Keratinocyte (primary cell): ENCODE data around the gene SPATA9. TPM values are rescaled to one million over a fixed set of nuclear protein-coding genes. Genes with fewer than 3 reads are reported as not detected.

ENCODE experiments used
- DNase-seq: peaks from one replicate; pipeline ENCODE4 v3.0.0-alpha.2; 2011; ENCODE audit warnings: low read depth, missing footprints, low spot score
- FAIRE-seq: peaks from 2 replicates; lab custom pipeline; 2011; peaks lifted over from hg19 to GRCh38; lab: Jason Lieb, UNC
- H2AFZ ChIP-seq: 2 replicates; pipeline ENCODE4 v1.6.0; 2012; ENCODE audit warnings: low read length, control low read depth, inconsistent platforms; ENCODE audit not compliant: control insufficient read depth
- H3K27ac ChIP-seq: 2 replicates; pipeline ENCODE4 v1.5.1; 2011; ENCODE audit warnings: low read length; ENCODE audit not compliant: control insufficient read depth, insufficient read depth
- H3K27me3 ChIP-seq: 3 replicates; pipeline ENCODE4 v1.6.0; 2011; ENCODE audit warnings: low read length; ENCODE audit not compliant: control insufficient read depth, insufficient read depth; ENCODE audit errors: extremely low read depth
- H3K36me3 ChIP-seq, 2 experiments: 2 replicates in 1 of 2; 3 replicates in 1 of 2; pipeline ENCODE4 v1.5.1; 2011; ENCODE audit warnings: low read length in 2 of 2, mild to moderate bottlenecking in 1 of 2; ENCODE audit not compliant: control insufficient read depth in 2 of 2, insufficient read depth in 2 of 2; ENCODE audit errors: extremely low read depth in 1 of 2
- H3K4me1 ChIP-seq: 3 replicates; pipeline ENCODE4 v1.5.1; 2011; ENCODE audit warnings: low read length; ENCODE audit not compliant: control insufficient read depth, insufficient read depth; ENCODE audit errors: extremely low read depth
- H3K4me2 ChIP-seq: 3 replicates; pipeline ENCODE4 v1.6.0; 2011; ENCODE audit warnings: low read depth, low read length; ENCODE audit not compliant: control insufficient read depth, insufficient read depth; ENCODE audit errors: extremely low read depth
- H3K4me3 ChIP-seq, 3 experiments: fragments of 200-600 bp in 1 of 3; sonication (generic) in 1 of 3; 2 replicates in 2 of 3; 3 replicates in 1 of 3; pipeline ENCODE4 v1.5.1; 2011 to 2016; ENCODE audit warnings: low read length in 3 of 3, mild to moderate bottlenecking in 3 of 3, control low read depth in 2 of 3, inconsistent platforms in 1 of 3, low read depth in 1 of 3, mixed read lengths in 1 of 3, mixed run types in 1 of 3, moderate library complexity in 1 of 3; ENCODE audit not compliant: control insufficient read depth in 2 of 3, insufficient read depth in 2 of 3; ENCODE audit errors: extremely low read depth in 1 of 3
- H3K79me2 ChIP-seq: 2 replicates; pipeline ENCODE4 v1.6.0; 2012; ENCODE audit warnings: low read length; ENCODE audit not compliant: control insufficient read depth, insufficient read depth
- H3K9ac ChIP-seq: 3 replicates; pipeline ENCODE4 v1.6.0; 2011; ENCODE audit warnings: low read length; ENCODE audit not compliant: control insufficient read depth, insufficient read depth; ENCODE audit errors: extremely low read depth
- H3K9me1 ChIP-seq: 3 replicates; pipeline ENCODE4 v1.6.0; 2011; ENCODE audit warnings: low read length; ENCODE audit not compliant: control insufficient read depth, insufficient read depth; ENCODE audit errors: extremely low read depth
- H3K9me3 ChIP-seq: 2 replicates; pipeline ENCODE4 v1.5.1; 2012; ENCODE audit warnings: low read depth, low read length; ENCODE audit not compliant: control insufficient read depth
- H4K20me1 ChIP-seq: 3 replicates; pipeline ENCODE4 v1.6.0; 2011; ENCODE audit warnings: low read length; ENCODE audit not compliant: control insufficient read depth, insufficient read depth; ENCODE audit errors: extremely low read depth
- CTCF ChIP-seq, 3 experiments: IDR thresholded peaks in 1 of 3; conservative IDR thresholded peaks in 1 of 3; optimal IDR thresholded peaks in 1 of 3; 2 replicates in 2 of 3; 3 replicates in 1 of 3; pipeline versions ENCODE3 to v1.5.1; 2011; ENCODE audit warnings: low read length in 3 of 3, mild to moderate bottlenecking in 3 of 3, moderate library complexity in 2 of 3, control low read depth in 1 of 3, inconsistent platforms in 1 of 3; ENCODE audit not compliant: insufficient read depth in 2 of 3; ENCODE audit errors: extremely low read depth in 1 of 3
- EZH2 ChIP-seq: IDR thresholded peaks from one replicate; pipeline ENCODE4 v1.6.1; 2012; ENCODE audit warnings: inconsistent platforms, mild to moderate bottlenecking, low read length, moderate library complexity
- dilution Hi-C: fragments of 300-500 bp; cut with MboI; formaldehyde crosslinking; loops from one replicate; pipeline ENCODE4 v1.7.0; 2020; ENCODE audit warnings: low sequenced_read_pairs; ENCODE audit not compliant: extremely low pct_ligation_motif_present
- polyA plus RNA-seq, 5 experiments: library from polyadenylated mRNA; depleted of rRNA in 3 of 5; stranded (reverse) in 3 of 5; stranded (forward) in 1 of 5; unstranded in 1 of 5; fragments of >200 nt; gene quantifications; 1 replicate in 1 of 5; 2 replicates in 3 of 5; 3 replicates in 1 of 5; pipeline versions ENCODE4 v1.2.1 to v1.2.3, GENCODE V29; 2011 to 2012; ENCODE audit warnings: missing spikeins in 2 of 5, low read depth in 1 of 5, low replicate concordance in 1 of 5

The SPATA9 gene
- polyA plus RNA-seq, 1 donor (not counting 4 experiments of a cell fraction or from before 2014, with no cell fraction given) = not detected

- no peaks in the 10 kb centered on the region for H3K79me2 ChIP-seq
- H2AFZ ChIP-seq = peak overlapping the region; percentile 80
- peak; percentile 44 for FAIRE-seq
- no peaks in the 10 kb centered on the region for H3K9me1 ChIP-seq
- no peak for DNase-seq
- H3K27ac ChIP-seq = no peak overlapping the region
- no peaks in the 10 kb centered on the region for H4K20me1 ChIP-seq
- dilution Hi-C loops = no loop called here
- no peaks in the 10 kb centered on the region for H3K36me3 ChIP-seq
- TF ChIP-seq EZH2 (no peak), CTCF (optimal IDR thresholded peaks at IDR 0.05 in 1 of 3, IDR thresholded peaks at IDR 0.05 in 1 of 3, conservative IDR thresholded peaks at IDR 0.05 in 1 of 3; ENCODE audit: extremely low read depth in 1 of 3, insufficient read depth in 2 of 3, low read length in 3 of 3) (no peak)
- no peaks in the 10 kb centered on the region for H3K9me3 ChIP-seq
- H3K9ac ChIP-seq = no peak overlapping the region
- H3K27me3 ChIP-seq = no peaks in the 10 kb centered on the region
- no peak overlapping the region for H3K4me3 ChIP-seq
- peaks cover 24% of the 10 kb centered on the region for H3K4me1 ChIP-seq
- peak overlapping the region; percentile 56 for H3K4me2 ChIP-seq
These were observed 45.0 kb upstream of the SPATA9 start for GRCh38 chr5:95727764-95728191.

- no peak overlapping the region for H3K4me3 ChIP-seq
- no peak for TF ChIP-seq EZH2
- no peak for TF ChIP-seq CTCF (optimal IDR thresholded peaks at IDR 0.05 in 1 of 3, IDR thresholded peaks at IDR 0.05 in 1 of 3, conservative IDR thresholded peaks at IDR 0.05 in 1 of 3; ENCODE audit: extremely low read depth in 1 of 3, insufficient read depth in 2 of 3, low read length in 3 of 3)
- H3K4me1 ChIP-seq = peaks cover 23% of the 10 kb centered on the region
- H3K36me3 ChIP-seq = no peaks in the 10 kb centered on the region
- H3K27me3 ChIP-seq = no peaks in the 10 kb centered on the region
- no peaks in the 10 kb centered on the region for H3K9me1 ChIP-seq
- H2AFZ ChIP-seq = no peak overlapping the region
- no peak for FAIRE-seq
- H3K9ac ChIP-seq = no peak overlapping the region
- H3K4me2 ChIP-seq = no peak overlapping the region
- H4K20me1 ChIP-seq = no peaks in the 10 kb centered on the region
- no peak overlapping the region for H3K27ac ChIP-seq
- H3K79me2 ChIP-seq = no peaks in the 10 kb centered on the region
- no peaks in the 10 kb centered on the region for H3K9me3 ChIP-seq
- dilution Hi-C loops = no loop called here
- no peak for DNase-seq
These were observed 44.3 kb upstream of the SPATA9 start for GRCh38 chr5:95726811-95727763.
